ENCODE data around the gene INF2.
"Not testable (repeated sequence)": the region's sequence is repeated elsewhere in the genome, so short reads cannot be mapped to it uniquely, and the experiment has no call there.

INF2 gene

DNA sequence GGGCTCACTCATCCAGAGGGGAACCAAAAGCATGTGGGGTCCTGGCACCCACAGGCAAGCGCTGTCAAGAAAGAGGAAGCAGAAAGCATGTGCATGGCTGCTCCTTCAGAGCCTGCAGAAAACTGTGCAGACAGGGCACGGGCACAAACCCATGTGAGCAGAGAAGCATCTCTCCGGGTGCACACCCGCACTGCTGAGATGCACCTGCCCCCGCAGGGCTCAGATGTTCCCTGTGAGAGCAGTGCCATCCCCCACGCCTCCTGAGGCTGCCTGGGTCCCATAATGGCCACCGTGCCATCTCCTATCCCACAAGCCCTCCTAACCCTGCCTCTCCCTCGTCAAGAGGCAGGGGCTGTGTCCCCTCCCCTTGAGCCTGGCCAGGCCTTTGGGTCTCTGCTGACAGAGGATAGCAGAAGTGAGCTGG lies 32.3 kb upstream of the INF2 start:
- DNase-seq (ENCODE audit: low read depth in 3 of 3, low spot score in 1 of 3) = no peak

- DNase-seq (ENCODE audit: low read depth in 3 of 3, low spot score in 1 of 3) = no peak
These were observed 31.7 kb upstream of the INF2 start for GRCh38 chr14:104657563-104658324.

DNA sequence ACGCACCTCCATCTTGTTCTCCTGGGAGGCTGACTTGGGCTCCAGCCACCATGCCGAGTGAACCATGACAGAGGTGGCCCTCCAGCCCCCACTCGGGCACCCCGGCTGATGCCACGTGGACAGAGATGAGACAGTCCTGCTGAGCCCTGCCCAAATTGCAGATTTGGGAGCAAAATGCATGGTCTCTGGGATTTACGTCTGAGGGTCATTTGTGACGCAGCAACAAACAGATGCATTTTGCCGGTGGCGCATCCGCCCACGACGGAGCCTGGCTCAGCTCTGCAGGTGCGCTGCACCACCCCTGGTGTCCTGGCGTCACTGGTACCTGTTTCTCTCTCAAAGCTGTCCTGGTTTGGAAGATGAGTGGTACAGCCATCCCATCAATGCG lies 31.1 kb upstream of the INF2 start:
- DNase-seq (ENCODE audit: low read depth in 3 of 3, low spot score in 1 of 3) = no peak

- no peak for DNase-seq (ENCODE audit: low read depth in 3 of 3, low spot score in 1 of 3)
These were observed 30.3 kb upstream of the INF2 start for GRCh38 chr14:104659146-104659545.

DNA sequence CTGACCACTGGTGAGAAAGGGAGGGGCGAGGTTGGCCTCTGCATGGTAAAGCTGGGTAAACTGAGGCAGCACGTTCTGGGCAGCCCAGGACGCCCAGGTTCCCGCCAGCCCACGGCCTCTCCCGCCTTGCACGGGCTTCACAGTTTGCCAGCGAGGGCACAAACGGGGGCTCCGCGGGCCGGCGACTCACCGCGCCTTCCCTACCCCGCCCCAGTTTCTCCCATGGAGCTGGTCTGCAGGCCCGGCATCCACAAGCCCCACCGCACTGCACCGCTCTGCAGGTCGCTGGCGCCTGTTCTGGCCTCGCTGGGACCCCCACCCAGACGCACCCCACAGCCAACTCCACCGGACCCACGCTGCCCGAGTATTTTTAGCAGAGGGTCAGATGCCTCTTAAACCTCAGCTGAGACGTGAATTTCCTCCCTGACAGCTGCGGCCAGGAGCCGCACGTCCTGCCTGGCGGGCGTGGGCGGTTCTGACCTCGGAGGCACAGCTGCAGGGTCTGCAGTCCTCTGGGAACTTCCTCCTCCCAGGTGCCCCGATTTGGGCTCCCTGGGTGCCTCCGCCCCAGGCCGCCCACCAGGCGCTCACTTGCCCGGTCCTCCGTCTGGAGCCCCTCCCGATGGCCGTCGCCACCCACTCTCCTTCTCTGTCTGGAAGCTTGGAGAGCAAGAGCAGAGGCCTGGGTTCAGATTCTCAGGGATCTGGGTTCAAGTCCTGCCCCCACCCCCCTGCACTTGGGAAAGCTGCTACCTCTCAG lies 29.5 kb upstream of the INF2 start:
- no peak for DNase-seq (ENCODE audit: low read depth in 3 of 3, low spot score in 1 of 3)

- no peak for DNase-seq (ENCODE audit: low read depth in 3 of 3, low spot score in 1 of 3)
These were observed 28.8 kb upstream of the INF2 start for GRCh38 chr14:104660597-104660996.

GRCh38 chr14:104661086-104661485 lies 28.3 kb upstream of the INF2 start:
- DNase-seq (ENCODE audit: low read depth in 3 of 3, low spot score in 1 of 3) = no peak

DNA sequence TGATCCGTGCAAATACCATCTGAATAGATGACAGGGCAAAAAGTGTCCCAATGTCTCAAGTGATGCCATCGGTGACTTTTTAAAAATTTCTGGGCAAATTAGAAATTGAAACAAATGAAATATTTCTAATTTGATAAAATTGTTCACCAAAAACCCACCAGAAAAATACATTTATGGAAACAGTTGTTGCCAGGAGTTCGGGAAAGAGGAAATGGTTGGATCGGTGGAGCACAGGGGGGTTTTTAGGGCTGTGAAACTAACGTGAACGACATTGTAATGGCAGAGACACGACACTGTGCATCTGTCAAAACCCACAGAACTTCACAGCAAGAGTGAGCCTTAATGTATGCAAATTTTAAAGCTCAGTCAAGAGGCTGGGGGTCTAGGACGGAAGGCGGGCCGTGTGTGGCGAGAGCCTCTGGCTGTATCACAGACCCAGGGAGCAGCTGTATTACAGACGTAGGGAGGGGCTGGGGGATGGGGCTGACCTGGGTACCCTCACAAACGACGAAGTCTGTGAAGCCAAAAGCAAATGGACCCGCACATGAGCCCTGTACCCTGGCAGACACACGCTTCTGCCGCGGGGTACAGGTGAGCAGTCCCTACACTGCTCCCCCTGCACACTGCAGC lies 27.8 kb upstream of the INF2 start:
- not testable (repeated sequence) for DNase-seq (ENCODE audit: low read depth in 3 of 3, low spot score in 1 of 3)

GRCh38 chr14:104662472-104662871 lies 26.9 kb upstream of the INF2 start:
- not testable (repeated sequence) for DNase-seq (ENCODE audit: low read depth in 3 of 3, low spot score in 1 of 3)

GRCh38 chr14:104664107-104664506 lies 25.3 kb upstream of the INF2 start:
- DNase-seq (ENCODE audit: low read depth in 3 of 3, low spot score in 1 of 3) = no peak

DNA sequence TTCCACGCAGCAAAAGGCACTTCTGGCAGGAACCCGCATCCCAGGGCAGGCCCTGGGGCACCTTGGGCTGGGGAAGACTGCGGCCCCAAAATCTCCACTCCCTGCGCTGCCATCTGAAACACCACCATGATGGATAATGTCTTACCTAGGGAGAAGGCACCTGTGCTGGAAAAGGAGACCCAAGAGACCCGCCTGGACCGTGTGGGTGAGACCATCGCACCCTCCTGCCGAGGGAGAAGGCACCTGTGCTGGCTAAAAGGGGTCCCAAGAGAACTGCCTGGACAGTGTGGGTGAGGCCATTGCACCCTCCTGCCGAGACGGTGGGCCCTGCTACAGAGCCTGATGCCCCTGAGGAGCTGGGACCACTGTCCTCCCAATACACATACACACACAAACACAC lies 24.8 kb upstream of the INF2 start:
- DNase-seq (ENCODE audit: low read depth in 3 of 3, low spot score in 1 of 3) = no peak

GRCh38 chr14:104665114-104665656 lies 24.2 kb upstream of the INF2 start:
- no peak for DNase-seq (ENCODE audit: low read depth in 3 of 3, low spot score in 1 of 3)

DNA sequence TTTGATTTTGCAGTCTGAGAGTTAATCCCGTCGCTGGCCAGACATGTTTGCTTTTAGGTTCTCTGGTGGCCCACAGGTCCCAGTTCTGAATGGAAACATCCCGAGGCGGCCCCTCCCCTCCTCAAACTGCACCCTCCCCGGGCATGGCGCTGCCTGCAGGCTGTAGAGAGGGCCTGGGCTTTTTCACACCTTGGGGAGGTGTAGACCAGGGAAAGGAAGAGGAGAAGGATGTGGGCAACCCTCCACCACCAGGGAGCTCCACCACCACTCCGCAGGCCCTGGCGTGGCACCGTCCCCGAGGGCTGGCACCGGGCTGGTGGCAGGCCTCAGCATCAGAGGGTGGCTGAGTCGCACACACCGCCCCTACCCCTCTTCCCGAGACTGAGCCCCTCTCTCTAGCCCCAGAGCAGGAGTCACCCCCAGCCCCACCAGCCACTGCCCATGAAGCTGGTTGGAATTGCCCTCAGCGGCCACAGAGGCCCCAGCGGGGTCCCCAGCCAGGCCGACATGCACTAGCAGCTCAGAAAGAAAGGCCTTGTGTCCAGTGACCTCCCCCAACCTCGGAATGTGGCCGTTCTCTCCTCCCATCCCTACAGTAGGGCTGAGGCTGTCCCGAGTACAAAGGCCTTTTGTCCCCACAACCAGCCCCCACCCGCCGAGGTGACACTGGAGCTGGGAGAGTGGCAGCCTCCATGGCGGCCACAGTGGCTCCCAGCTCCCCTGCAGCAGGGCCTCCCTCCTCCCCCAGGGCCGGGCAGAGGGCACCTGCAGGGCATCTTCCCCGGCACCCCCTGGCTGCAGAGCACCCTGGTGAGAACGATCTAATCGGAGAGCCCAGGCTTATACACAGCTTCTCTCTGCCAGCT lies 23.5 kb upstream of the INF2 start:
- peak in 1 of 3 donors; percentile 10 for DNase-seq (ENCODE audit: low read depth in 3 of 3, low spot score in 1 of 3)

DNA sequence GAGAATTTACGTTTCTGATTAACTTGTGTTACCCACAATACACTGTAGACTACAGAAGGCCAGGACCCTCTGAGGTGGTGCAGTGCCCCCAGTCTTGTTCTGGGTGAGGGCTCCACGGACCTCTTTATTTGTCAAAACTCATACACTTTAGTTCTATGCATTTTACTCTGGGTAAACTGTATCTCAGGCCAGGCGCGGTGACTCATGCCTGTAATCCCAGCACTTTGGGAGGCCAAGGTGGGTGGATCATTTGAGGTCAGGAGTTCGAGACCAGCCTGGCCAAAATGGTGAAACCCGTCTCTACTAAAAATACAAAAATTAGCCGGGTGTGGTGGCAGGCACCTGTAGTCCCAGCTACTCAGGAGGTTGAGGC lies 22.9 kb upstream of the INF2 start:
- DNase-seq (ENCODE audit: low read depth in 3 of 3, low spot score in 1 of 3) = not testable (repeated sequence)

DNA sequence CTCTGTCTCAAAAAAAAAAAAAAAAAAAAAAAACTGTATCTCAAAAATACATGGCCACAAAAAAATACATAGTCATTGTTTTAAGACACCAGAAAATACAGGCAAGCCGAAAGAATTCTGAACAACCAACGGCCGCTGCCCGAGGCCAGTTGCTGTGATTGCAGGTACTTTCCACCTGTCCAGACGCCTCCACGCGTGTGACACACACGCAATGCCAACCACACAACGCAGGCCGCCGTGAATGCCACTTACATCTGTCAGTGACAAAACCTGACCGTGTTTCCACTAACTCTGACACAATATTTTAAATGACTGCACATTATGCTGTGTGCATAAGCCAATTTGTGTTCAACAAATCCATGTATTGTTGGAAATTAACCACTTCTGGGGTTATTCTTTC lies 22.4 kb upstream of the INF2 start:
- no peak for DNase-seq (ENCODE audit: low read depth in 3 of 3, low spot score in 1 of 3)

DNA sequence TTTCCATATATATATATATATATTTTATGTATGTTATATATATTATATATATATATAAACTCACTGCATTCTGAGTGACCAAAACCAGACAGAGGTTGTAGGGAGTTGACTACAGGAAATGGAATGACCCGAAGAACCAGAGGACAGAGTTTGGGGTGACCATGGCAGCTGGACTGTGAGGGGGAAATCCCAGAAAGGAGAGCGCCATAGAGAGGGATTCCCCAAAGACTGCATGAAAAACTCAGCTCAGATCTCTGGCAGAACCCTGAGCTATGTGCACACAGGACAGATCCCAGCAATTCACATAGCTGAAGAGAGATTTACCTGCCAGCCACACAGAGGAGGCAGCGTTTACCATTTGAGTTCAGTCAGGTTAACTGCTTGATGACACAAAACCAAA lies 19.7 kb upstream of the INF2 start:
- no peak for DNase-seq (ENCODE audit: low read depth in 3 of 3, low spot score in 1 of 3)

DNA sequence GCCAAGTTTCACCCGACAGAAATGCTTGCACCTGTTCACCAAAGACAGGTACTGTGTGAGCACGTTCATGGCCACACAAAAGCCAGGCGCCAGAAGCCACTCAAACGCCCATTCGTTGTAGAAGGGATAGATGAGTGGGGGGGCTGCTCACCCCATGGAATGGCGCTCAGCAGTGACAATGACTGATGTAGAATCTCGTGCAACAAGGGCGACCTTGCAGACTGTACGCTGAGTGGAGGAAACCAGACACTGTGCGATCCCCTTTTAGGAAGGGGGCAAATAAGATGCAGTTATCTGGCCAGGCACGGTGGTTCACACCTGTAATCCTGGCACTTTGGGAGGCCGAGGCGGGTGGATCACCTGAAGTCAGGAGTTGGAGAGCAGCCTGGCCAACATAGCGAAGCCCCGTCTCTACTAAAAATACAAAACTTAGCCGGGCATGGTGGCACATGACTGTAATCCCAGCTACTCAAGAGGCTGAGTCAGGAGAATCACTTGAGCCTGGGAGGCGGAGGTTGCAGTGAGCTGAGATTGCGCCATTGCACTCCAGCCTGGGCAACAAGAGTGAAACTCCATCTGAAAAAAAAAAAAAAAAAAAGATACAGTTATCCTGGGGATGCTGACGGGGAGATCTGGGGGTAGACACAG lies 18.0 kb upstream of the INF2 start:
- DNase-seq (ENCODE audit: low read depth in 3 of 3, low spot score in 1 of 3) = not testable (repeated sequence)

DNA sequence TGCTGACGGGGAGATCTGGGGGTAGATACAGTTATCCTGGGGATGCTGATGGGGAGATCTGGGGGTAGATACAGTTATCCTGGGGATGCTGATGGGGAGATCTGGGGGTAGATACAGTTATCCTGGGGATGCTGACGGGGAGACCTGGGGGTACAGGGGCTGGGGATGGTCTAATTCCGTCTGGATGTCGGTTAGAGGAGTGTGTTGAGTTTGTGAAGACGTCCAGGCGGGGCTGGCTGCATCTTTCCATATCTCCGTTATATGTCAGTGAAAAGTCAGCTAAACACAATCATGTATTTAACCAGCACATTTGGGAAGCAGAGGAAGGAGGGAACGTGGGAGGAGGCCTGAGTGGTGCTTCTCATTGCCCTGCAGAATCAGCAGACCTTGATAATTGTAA lies 17.3 kb upstream of the INF2 start:
- not testable (repeated sequence) for DNase-seq (ENCODE audit: low read depth in 3 of 3, low spot score in 1 of 3)

DNA sequence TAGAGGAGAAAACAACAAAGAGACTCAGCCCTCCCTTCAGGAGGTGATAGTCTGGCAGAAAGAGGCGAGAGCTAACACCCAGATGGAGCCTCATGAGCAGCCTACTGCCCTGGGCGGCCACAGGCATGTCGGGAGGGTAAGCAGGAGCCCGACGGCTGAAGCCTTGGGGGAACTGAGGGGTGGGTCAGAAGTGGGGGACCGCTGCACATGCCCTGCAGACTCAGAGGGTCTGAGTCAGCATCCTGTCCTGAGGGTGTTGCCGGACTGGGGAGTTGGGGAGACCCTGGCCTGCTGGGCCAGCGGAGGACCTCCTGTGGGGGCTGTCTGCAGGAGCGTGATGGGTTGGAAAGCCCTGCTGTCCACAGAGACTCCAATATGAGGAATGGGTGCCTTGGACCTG lies 15.9 kb upstream of the INF2 start:
- no peak for DNase-seq (ENCODE audit: low read depth in 3 of 3, low spot score in 1 of 3)

- DNase-seq (ENCODE audit: low read depth in 3 of 3, low spot score in 1 of 3) = no peak
These were observed 14.0 kb upstream of the INF2 start for GRCh38 chr14:104675447-104675846.
